ENCODE data around the gene RHEX. TPM values are rescaled to one million over a fixed set of nuclear protein-coding genes. Genes with fewer than 3 reads are reported as not detected.
"Not testable (repeated sequence)": the region's sequence is repeated elsewhere in the genome, so short reads cannot be mapped to it uniquely, and the experiment has no call there.

RHEX gene
- polyA plus RNA-seq, 1 of the 3 experiments (the other 2 are of a cell fraction) = not detected

DNA sequence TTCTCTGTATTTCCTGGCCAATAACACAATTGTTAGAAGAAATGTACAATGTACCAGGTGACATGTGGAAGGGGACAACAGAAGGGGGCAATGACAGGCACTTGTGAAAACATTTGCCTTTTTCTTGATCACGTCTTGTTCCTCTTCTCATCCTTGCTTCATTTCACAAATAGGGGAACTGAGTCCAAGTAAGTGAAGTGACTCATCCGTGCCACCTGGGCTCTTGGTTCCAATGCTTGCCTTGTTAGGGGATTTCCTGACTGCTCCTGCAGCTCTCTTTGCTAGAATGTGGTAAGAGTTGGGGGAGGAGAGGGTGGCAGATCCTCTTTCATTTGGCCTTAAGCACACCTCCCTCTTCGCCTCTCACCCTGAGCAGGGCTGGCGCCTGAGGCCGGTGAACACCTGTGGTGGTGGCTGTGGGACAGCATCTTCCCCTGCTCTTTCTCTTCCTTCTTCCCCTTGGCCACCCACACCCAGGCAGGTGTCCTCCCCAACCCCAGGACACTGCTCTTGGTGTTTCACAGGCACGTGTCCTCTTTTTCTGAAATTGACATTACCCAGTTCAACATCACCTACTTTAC is 2.2 kb upstream of the RHEX start:
- no peaks in the 10 kb centered on the region for H3K9me2 ChIP-seq
- peaks cover 11% of the 10 kb centered on the region; the same call in 1 of the 2 replicates for H3K27me3 ChIP-seq (ENCODE audit: insufficient read depth)
- ChIA-PET POLR2A (no interaction called here), CTCF (interaction anchor here (1.5 kb wide), 1 partner anchor 73 kb away, joined by 6 read pairs; no protein-coding TSS in a partner anchor)
- no peaks in the 10 kb centered on the region for H3F3A ChIP-seq (replicated peaks; ENCODE audit: insufficient read depth)
- no peak overlapping the region for H2AFZ ChIP-seq (ENCODE audit: low read depth)
- H4K20me1 ChIP-seq (ENCODE audit: insufficient read depth) = no peaks in the 10 kb centered on the region
- peaks cover 6% of the 10 kb centered on the region; the same call in 1 of the 2 replicates for H3K9me3 ChIP-seq
- no peak for TF ChIP-seq TAF1 (IDR thresholded peaks at IDR 0.05; ENCODE audit: borderline replicate concordance, low read depth, low read length)
- TF ChIP-seq, protein P1, sequence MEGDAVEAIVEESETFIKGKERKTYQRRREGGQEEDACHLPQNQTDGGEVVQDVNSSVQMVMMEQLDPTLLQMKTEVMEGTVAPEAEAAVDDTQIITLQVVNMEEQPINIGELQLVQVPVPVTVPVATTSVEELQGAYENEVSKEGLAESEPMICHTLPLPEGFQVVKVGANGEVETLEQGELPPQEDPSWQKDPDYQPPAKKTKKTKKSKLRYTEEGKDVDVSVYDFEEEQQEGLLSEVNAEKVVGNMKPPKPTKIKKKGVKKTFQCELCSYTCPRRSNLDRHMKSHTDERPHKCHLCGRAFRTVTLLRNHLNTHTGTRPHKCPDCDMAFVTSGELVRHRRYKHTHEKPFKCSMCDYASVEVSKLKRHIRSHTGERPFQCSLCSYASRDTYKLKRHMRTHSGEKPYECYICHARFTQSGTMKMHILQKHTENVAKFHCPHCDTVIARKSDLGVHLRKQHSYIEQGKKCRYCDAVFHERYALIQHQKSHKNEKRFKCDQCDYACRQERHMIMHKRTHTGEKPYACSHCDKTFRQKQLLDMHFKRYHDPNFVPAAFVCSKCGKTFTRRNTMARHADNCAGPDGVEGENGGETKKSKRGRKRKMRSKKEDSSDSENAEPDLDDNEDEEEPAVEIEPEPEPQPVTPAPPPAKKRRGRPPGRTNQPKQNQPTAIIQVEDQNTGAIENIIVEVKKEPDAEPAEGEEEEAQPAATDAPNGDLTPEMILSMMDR (IDR thresholded peaks at IDR 0.05) = no peak
- TF ChIP-seq, protein P2, sequence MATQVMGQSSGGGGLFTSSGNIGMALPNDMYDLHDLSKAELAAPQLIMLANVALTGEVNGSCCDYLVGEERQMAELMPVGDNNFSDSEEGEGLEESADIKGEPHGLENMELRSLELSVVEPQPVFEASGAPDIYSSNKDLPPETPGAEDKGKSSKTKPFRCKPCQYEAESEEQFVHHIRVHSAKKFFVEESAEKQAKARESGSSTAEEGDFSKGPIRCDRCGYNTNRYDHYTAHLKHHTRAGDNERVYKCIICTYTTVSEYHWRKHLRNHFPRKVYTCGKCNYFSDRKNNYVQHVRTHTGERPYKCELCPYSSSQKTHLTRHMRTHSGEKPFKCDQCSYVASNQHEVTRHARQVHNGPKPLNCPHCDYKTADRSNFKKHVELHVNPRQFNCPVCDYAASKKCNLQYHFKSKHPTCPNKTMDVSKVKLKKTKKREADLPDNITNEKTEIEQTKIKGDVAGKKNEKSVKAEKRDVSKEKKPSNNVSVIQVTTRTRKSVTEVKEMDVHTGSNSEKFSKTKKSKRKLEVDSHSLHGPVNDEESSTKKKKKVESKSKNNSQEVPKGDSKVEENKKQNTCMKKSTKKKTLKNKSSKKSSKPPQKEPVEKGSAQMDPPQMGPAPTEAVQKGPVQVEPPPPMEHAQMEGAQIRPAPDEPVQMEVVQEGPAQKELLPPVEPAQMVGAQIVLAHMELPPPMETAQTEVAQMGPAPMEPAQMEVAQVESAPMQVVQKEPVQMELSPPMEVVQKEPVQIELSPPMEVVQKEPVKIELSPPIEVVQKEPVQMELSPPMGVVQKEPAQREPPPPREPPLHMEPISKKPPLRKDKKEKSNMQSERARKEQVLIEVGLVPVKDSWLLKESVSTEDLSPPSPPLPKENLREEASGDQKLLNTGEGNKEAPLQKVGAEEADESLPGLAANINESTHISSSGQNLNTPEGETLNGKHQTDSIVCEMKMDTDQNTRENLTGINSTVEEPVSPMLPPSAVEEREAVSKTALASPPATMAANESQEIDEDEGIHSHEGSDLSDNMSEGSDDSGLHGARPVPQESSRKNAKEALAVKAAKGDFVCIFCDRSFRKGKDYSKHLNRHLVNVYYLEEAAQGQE (IDR thresholded peaks at IDR 0.05; ENCODE audit: low read depth, low read length) = no peak
- no peak for TF ChIP-seq EP300 (IDR thresholded peaks at IDR 0.05; ENCODE audit: borderline replicate concordance in 1 of 2, low read depth in 1 of 2, low read length in 1 of 2)
- no peak for TF ChIP-seq FOXJ3 (CRISPR knock-in tag; IDR thresholded peaks at IDR 0.05)
- TF ChIP-seq EZH2phosphoT487 (IDR thresholded peaks at IDR 0.05; ENCODE audit: borderline replicate concordance, low read depth) = no peak
- no peak for TF ChIP-seq ELF1 (IDR thresholded peaks at IDR 0.05)
- TF ChIP-seq, protein P3, sequence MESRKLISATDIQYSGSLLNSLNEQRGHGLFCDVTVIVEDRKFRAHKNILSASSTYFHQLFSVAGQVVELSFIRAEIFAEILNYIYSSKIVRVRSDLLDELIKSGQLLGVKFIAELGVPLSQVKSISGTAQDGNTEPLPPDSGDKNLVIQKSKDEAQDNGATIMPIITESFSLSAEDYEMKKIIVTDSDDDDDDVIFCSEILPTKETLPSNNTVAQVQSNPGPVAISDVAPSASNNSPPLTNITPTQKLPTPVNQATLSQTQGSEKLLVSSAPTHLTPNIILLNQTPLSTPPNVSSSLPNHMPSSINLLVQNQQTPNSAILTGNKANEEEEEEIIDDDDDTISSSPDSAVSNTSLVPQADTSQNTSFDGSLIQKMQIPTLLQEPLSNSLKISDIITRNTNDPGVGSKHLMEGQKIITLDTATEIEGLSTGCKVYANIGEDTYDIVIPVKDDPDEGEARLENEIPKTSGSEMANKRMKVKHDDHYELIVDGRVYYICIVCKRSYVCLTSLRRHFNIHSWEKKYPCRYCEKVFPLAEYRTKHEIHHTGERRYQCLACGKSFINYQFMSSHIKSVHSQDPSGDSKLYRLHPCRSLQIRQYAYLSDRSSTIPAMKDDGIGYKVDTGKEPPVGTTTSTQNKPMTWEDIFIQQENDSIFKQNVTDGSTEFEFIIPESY (IDR thresholded peaks at IDR 0.05; ENCODE audit: borderline replicate concordance, low read depth) = no peak
- no peak for TF ChIP-seq RAD21 (IDR thresholded peaks at IDR 0.05; ENCODE audit: low read length)
- TF ChIP-seq JUND (IDR thresholded peaks at IDR 0.05) = no peak
- TF ChIP-seq RFX5 (IDR thresholded peaks at IDR 0.05; ENCODE audit: low read length) = no peak
- TF ChIP-seq, protein P4, sequence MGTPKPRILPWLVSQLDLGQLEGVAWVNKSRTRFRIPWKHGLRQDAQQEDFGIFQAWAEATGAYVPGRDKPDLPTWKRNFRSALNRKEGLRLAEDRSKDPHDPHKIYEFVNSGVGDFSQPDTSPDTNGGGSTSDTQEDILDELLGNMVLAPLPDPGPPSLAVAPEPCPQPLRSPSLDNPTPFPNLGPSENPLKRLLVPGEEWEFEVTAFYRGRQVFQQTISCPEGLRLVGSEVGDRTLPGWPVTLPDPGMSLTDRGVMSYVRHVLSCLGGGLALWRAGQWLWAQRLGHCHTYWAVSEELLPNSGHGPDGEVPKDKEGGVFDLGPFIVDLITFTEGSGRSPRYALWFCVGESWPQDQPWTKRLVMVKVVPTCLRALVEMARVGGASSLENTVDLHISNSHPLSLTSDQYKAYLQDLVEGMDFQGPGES (IDR thresholded peaks at IDR 0.05; ENCODE audit: low read depth, low read length) = no peak
- TF ChIP-seq TCF12 (IDR thresholded peaks at IDR 0.05) = no peak
- no peak for TF ChIP-seq MEF2A (IDR thresholded peaks at IDR 0.05; ENCODE audit: borderline replicate concordance, low read depth)
- no peak for TF ChIP-seq SMC3 (IDR thresholded peaks at IDR 0.05; ENCODE audit: low read depth, low read length)
- TF ChIP-seq POLR2AphosphoS5 (IDR thresholded peaks at IDR 0.05; ENCODE audit: low read depth, low read length) = no peak
- no peak for TF ChIP-seq NRF1 (IDR thresholded peaks at IDR 0.05; ENCODE audit: low read depth, low read length)
- H3K4me2 ChIP-seq = no peak overlapping the region
- H3K4me1 ChIP-seq (ENCODE audit: control insufficient read depth in 1 of 2, insufficient read depth in 2 of 2, low read depth in 1 of 2, low read length in 1 of 2) = no peaks in the 10 kb centered on the region
- H3K9ac ChIP-seq = no peak overlapping the region
- no peak for DNase-seq
- H3K79me2 ChIP-seq (ENCODE audit: insufficient read depth) = no peaks in the 10 kb centered on the region
- no peak overlapping the region for H3K27ac ChIP-seq (ENCODE audit: low read depth in 2 of 2, low read length in 1 of 2)
- no peak overlapping the region for H3K4me3 ChIP-seq (ENCODE audit: low read depth in 2 of 2, low read length in 1 of 2)
- no peaks in the 10 kb centered on the region for H3K36me3 ChIP-seq (replicated peaks in 1 of 2; ENCODE audit: control insufficient read depth in 1 of 2, insufficient read depth in 2 of 2, low read length in 1 of 2)
- 71% methylated on average over 6 of the region's 6 CpGs for WGBS (ENCODE audit: low lambda C conversion rate)

DNA sequence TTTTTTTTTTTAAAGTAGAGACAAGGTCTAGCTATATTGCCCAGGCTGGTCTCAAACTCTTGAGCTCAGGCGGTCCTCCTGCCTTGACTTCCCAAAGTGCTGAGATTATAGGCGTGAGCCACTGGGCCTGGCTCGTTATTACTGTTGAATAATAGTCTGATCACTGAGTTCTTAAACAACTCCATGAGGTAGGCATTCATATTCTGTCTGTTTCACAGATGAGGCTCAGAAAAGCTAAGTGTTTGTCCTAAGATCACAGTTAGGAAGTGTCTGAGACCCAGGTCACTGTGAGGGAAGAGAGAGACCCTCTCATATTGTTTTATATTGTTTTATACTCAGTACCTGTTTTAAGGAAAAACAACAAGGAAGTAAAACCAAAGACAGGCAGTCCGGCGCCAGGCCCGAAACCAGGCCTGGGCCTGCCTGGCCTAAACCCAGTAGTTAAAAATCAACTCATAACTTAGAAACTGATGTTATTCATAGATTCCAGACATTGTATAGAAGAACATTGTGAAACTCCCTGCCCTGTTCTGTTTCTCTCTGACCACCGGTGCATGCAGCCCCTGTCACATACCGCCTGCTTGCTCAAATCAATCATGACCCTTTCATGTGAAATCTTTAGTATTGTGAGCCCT is 625 bp upstream of the RHEX start:
- H3K4me3 ChIP-seq (ENCODE audit: low read depth in 2 of 2, low read length in 1 of 2); DNase-seq; H3K27ac ChIP-seq (ENCODE audit: low read depth in 2 of 2, low read length in 1 of 2); POLR2A ChIA-PET; H3F3A ChIP-seq (replicated peaks; ENCODE audit: insufficient read depth); H3K4me2 ChIP-seq; H2AFZ ChIP-seq (ENCODE audit: low read depth); H3K9me2 ChIP-seq; H3K9ac ChIP-seq; H4K20me1 ChIP-seq (ENCODE audit: insufficient read depth); H3K36me3 ChIP-seq (replicated peaks in 1 of 2; ENCODE audit: control insufficient read depth in 1 of 2, insufficient read depth in 2 of 2, low read length in 1 of 2); H3K4me1 ChIP-seq (ENCODE audit: control insufficient read depth in 1 of 2, insufficient read depth in 2 of 2, low read depth in 1 of 2, low read length in 1 of 2); H3K9me3 ChIP-seq; H3K79me2 ChIP-seq (ENCODE audit: insufficient read depth): not testable (repeated sequence)
- CTCF ChIA-PET = interaction anchor here (1.5 to 1.7 kb wide), 2 partner anchors 21 to 75 kb away, joined by 6 to 10 read pairs; no protein-coding TSS in a partner anchor
- 81% methylated on average over 6 of the region's 8 CpGs for WGBS (ENCODE audit: low lambda C conversion rate)
- H3K27me3 ChIP-seq (ENCODE audit: insufficient read depth) = peaks cover 17% of the 10 kb centered on the region; the same call in 1 of the 2 replicates

Data from SK-N-SH (cell line).